Measurements from ENCODE around the gene TRMT6.

The TRMT6 gene

DNA sequence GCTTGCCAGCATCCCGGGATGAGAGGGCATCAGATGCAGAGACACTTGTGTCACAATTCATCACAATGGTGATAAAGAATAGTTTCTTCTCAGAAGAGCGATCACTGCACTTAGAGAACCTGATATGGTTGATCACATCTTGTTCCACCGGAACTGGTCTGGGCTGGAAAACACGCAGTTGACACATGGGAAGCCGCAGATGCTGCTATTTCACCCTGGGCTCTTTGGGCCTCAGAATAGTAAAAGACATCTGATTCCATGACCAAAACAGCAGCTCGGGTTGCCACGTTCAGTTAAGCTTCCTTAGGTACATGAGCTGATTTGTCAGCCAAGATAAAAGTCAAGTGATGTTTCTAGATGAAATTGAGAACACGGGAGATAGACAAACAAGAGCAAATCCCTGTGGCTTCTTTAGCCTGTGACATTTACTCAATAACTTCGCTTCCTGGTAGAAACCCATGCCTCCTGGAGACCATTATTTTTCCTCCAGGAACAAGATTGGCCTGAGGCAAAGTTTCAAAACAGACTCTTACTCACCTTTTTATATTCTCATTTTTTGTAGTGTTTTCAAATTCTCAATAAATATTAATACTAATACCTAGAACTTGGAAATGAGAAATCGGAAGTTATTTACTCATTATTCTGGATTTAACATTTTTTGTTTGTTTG lies 59.4 kb downstream of the TRMT6 start:
- DNase-seq (ENCODE audit: low read depth in 2 of 2), result no peak
- no peak overlapping the region for H3K4me3 ChIP-seq (replicated peaks in 1 of 2; ENCODE audit: low read depth in 2 of 2, low read length in 2 of 2)
- TF ChIP-seq, protein P1, sequence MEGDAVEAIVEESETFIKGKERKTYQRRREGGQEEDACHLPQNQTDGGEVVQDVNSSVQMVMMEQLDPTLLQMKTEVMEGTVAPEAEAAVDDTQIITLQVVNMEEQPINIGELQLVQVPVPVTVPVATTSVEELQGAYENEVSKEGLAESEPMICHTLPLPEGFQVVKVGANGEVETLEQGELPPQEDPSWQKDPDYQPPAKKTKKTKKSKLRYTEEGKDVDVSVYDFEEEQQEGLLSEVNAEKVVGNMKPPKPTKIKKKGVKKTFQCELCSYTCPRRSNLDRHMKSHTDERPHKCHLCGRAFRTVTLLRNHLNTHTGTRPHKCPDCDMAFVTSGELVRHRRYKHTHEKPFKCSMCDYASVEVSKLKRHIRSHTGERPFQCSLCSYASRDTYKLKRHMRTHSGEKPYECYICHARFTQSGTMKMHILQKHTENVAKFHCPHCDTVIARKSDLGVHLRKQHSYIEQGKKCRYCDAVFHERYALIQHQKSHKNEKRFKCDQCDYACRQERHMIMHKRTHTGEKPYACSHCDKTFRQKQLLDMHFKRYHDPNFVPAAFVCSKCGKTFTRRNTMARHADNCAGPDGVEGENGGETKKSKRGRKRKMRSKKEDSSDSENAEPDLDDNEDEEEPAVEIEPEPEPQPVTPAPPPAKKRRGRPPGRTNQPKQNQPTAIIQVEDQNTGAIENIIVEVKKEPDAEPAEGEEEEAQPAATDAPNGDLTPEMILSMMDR (IDR thresholded peaks at IDR 0.05; ENCODE audit: low read depth, low read length), result no peak

DNA sequence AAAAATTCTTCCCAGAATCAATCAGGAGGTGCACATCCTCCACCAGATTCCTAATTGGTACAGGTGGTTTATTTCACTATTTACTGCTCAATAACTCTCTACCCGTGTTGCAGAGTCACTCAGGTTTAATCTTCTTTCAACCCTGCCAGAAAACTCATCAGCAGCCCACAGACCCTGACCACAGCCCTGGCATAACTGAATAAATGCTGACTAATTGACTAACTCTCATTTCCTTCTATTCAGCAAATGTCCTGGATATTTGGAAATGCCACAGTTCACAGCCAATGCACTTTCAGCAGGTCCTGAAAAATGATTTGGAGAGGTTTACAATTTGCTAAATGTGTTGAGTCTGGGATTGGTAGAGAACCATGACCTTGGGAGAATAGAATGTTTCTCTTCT lies 62.3 kb downstream of the TRMT6 start:
- TF ChIP-seq, protein P1 (IDR thresholded peaks at IDR 0.05; ENCODE audit: low read depth, low read length), result no peak
- H3K4me3 ChIP-seq (replicated peaks in 1 of 2; ENCODE audit: low read depth in 2 of 2, low read length in 2 of 2), result no peak overlapping the region
- no peak for DNase-seq (ENCODE audit: low read depth in 2 of 2)

DNA sequence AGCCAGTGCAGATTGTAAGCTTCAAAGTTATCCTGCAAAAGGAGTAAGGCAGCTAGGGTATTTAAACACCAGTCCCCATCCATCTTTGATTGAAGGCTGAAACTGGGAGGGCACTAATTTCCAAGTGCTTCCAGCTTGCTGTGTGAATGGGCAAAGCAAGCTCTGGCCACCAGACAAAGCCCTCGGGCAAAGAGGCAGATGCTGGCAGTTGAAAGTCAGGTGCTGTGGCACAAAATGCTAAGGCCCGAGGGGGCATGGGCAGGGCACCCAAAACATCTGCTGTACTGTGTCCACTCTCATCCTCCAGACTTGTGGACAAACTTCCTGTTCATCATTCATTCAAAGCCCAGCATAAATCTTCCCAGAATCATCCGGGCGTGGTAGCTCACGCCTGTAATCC lies 62.9 kb downstream of the TRMT6 start:
- DNase-seq (ENCODE audit: low read depth in 2 of 2), result no peak
- TF ChIP-seq, protein P1 (IDR thresholded peaks at IDR 0.05; ENCODE audit: low read depth, low read length), result no peak
- no peak overlapping the region for H3K4me3 ChIP-seq (replicated peaks in 1 of 2; ENCODE audit: low read depth in 2 of 2, low read length in 2 of 2)
